22Rv1 (cell line): ENCODE results near the gene CFC1.
"Not testable (repeated sequence)": the region's sequence is repeated elsewhere in the genome, so short reads cannot be mapped to it uniquely, and the experiment has no call there.

Source experiments
- ZFX ChIP-seq: fragments of 450-650 bp; IDR thresholded peaks from 2 replicates; pipeline ENCODE4 v1.6.1; 2017; ENCODE audit warnings: antibody characterized with exemption, borderline replicate concordance
- TF ChIP-seq, protein P1 (sequence below): fragments of 450-650 bp; IDR thresholded peaks from 2 replicates; pipeline ENCODE4 v1.5.1; 2017; ENCODE audit warnings: mild to moderate bottlenecking

GRCh38 chr2:130583582-130583981 is 15.8 kb downstream of the CFC1 start:
- TF ChIP-seq, protein P1, sequence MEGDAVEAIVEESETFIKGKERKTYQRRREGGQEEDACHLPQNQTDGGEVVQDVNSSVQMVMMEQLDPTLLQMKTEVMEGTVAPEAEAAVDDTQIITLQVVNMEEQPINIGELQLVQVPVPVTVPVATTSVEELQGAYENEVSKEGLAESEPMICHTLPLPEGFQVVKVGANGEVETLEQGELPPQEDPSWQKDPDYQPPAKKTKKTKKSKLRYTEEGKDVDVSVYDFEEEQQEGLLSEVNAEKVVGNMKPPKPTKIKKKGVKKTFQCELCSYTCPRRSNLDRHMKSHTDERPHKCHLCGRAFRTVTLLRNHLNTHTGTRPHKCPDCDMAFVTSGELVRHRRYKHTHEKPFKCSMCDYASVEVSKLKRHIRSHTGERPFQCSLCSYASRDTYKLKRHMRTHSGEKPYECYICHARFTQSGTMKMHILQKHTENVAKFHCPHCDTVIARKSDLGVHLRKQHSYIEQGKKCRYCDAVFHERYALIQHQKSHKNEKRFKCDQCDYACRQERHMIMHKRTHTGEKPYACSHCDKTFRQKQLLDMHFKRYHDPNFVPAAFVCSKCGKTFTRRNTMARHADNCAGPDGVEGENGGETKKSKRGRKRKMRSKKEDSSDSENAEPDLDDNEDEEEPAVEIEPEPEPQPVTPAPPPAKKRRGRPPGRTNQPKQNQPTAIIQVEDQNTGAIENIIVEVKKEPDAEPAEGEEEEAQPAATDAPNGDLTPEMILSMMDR: not testable (repeated sequence)
- TF ChIP-seq ZFX: not testable (repeated sequence)
